Measurements from ENCODE around the gene USP43.

USP43 gene

DNA sequence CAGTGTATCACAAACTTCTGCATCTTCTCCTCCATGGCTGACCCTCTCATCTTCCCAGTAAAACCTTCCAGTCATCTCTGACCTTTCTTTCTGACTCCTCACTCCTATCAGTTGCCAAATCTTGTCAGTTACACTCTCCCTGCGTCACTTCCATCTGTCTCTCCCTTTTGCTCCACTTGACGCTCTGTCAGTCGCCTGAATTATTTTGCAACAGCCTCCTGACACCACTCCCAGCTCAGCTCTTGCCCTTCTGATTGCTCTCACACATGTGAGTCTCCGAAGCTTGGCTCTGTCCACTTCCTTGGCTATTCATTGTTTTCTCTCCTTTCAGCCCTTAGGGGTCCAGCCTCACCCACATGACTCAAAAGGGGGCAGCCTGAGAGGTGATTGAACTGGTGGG, 118.3 kb downstream of the USP43 start:
- DNase-seq (ENCODE audit: low read depth), result peak; percentile 15
- H3K4me3 ChIP-seq (ENCODE audit: low read length), result no peak overlapping the region
- TF ChIP-seq, protein P1, sequence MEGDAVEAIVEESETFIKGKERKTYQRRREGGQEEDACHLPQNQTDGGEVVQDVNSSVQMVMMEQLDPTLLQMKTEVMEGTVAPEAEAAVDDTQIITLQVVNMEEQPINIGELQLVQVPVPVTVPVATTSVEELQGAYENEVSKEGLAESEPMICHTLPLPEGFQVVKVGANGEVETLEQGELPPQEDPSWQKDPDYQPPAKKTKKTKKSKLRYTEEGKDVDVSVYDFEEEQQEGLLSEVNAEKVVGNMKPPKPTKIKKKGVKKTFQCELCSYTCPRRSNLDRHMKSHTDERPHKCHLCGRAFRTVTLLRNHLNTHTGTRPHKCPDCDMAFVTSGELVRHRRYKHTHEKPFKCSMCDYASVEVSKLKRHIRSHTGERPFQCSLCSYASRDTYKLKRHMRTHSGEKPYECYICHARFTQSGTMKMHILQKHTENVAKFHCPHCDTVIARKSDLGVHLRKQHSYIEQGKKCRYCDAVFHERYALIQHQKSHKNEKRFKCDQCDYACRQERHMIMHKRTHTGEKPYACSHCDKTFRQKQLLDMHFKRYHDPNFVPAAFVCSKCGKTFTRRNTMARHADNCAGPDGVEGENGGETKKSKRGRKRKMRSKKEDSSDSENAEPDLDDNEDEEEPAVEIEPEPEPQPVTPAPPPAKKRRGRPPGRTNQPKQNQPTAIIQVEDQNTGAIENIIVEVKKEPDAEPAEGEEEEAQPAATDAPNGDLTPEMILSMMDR (IDR thresholded peaks at IDR 0.05; ENCODE audit: insufficient read depth, low read depth, low read length, missing control alignments), result no peak

GRCh38 chr17:9765322-9765721, 120.0 kb downstream of the USP43 start:
- H3K4me3 ChIP-seq (ENCODE audit: low read length), result no peak overlapping the region

GRCh38 chr17:9766970-9767369, 121.7 kb downstream of the USP43 start:
- TF ChIP-seq, protein P1 (IDR thresholded peaks at IDR 0.05; ENCODE audit: insufficient read depth, low read depth, low read length, missing control alignments), result no peak
- no peak overlapping the region for H3K4me3 ChIP-seq (ENCODE audit: low read length)
- DNase-seq (ENCODE audit: low read depth), result no peak

More at GRCh38 chr17:9765322-9765721, 120.0 kb downstream of the USP43 start:
- TF ChIP-seq, protein P1 (IDR thresholded peaks at IDR 0.05; ENCODE audit: insufficient read depth, low read depth, low read length, missing control alignments), result no peak
- DNase-seq (ENCODE audit: low read depth), result peak; percentile 33

- TF ChIP-seq, protein P1 (IDR thresholded peaks at IDR 0.05; ENCODE audit: insufficient read depth, low read depth, low read length, missing control alignments), result no peak
- DNase-seq (ENCODE audit: low read depth), result no peak
- no peak overlapping the region for H3K4me3 ChIP-seq (ENCODE audit: low read length)
Observed at GRCh38 chr17:9767432-9767991, 122.2 kb downstream of the USP43 start.

DNA sequence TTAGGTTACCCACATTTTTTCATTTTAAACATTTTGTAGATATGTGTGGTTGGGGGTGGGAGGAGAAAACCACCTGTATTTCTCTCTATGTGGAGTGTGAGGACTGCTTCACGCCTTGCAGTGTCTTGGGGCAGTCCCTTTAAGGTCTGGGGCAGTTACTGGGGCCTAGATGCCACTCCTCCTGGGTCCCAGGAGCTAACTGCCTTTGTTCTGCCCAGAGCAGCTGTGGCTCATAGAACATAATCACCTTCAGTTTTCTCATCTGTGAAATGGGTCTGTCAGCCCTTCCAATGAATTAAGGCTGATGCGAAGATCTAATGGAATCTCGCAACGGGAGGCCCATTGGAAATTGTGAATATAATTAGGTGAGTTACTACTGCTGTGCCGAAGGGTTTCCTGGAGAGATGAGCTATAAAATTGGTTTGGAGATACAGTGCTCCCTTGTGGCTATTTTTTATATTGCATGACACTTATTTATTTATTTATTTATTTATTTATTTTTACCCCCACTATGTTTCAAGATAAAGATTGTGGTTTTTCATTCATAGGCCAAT, 123.1 kb downstream of the USP43 start:
- no peak overlapping the region for H3K4me3 ChIP-seq (ENCODE audit: low read length)
- TF ChIP-seq, protein P1 (IDR thresholded peaks at IDR 0.05; ENCODE audit: insufficient read depth, low read depth, low read length, missing control alignments), result peak; percentile 45
- DNase-seq (ENCODE audit: low read depth), result peak; percentile 41

DNA sequence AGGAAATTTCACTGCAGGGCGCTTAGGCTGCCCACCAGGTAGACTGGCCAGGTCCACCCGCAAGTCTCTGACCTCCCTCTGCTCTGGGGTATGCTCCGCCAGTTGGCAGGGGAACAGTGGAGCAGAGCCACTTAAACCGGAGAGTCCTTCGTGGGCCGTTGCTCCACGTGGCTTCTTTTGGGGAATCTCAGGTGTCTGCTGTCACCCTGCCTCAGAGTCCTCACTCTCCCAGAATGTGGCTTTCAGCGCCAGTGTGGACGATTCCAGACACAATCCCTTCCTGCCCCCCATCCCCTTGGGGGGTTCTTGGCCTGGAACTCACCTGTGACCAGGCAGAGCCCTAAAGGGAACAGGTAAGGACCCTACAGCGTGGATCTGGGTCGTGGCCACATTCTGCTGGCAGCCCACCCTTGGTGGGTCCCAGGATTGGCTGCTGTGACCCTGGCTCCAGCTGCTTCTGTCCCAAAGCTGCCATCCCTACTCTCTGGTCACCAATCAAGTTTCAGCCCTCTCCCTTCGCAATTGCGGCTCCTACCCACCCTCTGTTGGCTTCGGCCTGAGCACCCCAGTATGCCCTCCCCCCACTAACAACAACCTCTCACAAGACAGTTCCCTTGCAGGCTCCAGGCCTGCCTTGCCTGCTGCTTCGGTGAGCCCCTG, 123.8 kb downstream of the USP43 start:
- no peak for DNase-seq (ENCODE audit: low read depth)
- TF ChIP-seq, protein P1 (IDR thresholded peaks at IDR 0.05; ENCODE audit: insufficient read depth, low read depth, low read length, missing control alignments), result no peak
- H3K4me3 ChIP-seq (ENCODE audit: low read length), result no peak overlapping the region
